H1 (cell line): Measurements from ENCODE around the gene SPSB2. TPM values are rescaled to one million over a fixed set of nuclear protein-coding genes. Genes with fewer than 3 reads are reported as not detected.

Experiments
- CTCF ChIA-PET: fragments of 300-600 bp; sonication (Branson Sonifier 250); formaldehyde crosslinking; loops from one replicate; lab custom pipeline; 2021; ENCODE audit not compliant: partially characterized antibody; lab: Charles Lee
- POLR2A ChIA-PET: fragments of 300-600 bp; sonication (Branson Sonifier 250); formaldehyde crosslinking; loops from one replicate; lab custom pipeline; 2021; ENCODE audit warnings: inconsistent platforms; ENCODE audit not compliant: partially characterized antibody; lab: Charles Lee
- DNase-seq, 2 experiments: peaks; one replicate each; pipeline versions ENCODE4 v3.0.0 to v3.0.0-alpha.2; 2010 to 2022; ENCODE audit warnings: low spot score in 2 of 2, low read depth in 1 of 2, mixed read lengths in 1 of 2
- FAIRE-seq: peaks from 2 replicates; lab custom pipeline; 2011; peaks lifted over from hg19 to GRCh38; lab: Jason Lieb, UNC
- H2AFZ ChIP-seq: 2 replicates; pipeline ENCODE4 v1.8.1; 2012; ENCODE audit warnings: low read length, inconsistent platforms
- H2AK5ac ChIP-seq: 2 replicates; pipeline ENCODE4 v1.6.1; 2013; ENCODE audit warnings: low read depth, low read length
- H2BK120ac ChIP-seq: replicated peaks from 2 replicates; pipeline ENCODE3; 2013; ENCODE audit warnings: low read depth, low read length, inconsistent platforms
- H2BK12ac ChIP-seq: 2 replicates; pipeline ENCODE4 v1.6.1; 2013; ENCODE audit warnings: low read depth, low read length
- H2BK15ac ChIP-seq: 2 replicates; pipeline ENCODE4 v1.6.1; 2013; ENCODE audit warnings: low read length
- H2BK20ac ChIP-seq: 2 replicates; pipeline ENCODE4 v1.6.1; 2013; ENCODE audit warnings: low read length
- H2BK5ac ChIP-seq: 2 replicates; pipeline ENCODE4 v1.6.1; 2013; ENCODE audit warnings: low read depth, low read length
- H3K14ac ChIP-seq: 2 replicates; pipeline ENCODE4 v1.6.1; 2013; ENCODE audit warnings: inconsistent platforms; ENCODE audit not compliant: insufficient read length
- H3K18ac ChIP-seq: 2 replicates; pipeline ENCODE4 v1.6.1; 2013; ENCODE audit warnings: low read length; ENCODE audit errors: extremely low read depth
- H3K23ac ChIP-seq: 2 replicates; pipeline ENCODE4 v1.6.1; 2013; ENCODE audit warnings: inconsistent platforms; ENCODE audit not compliant: insufficient read length
- H3K23me2 ChIP-seq: 2 replicates; pipeline ENCODE4 v1.6.1; 2013; ENCODE audit warnings: low read depth, low read length
- H3K27ac ChIP-seq: 2 replicates; pipeline ENCODE4 v1.6.1; 2011; ENCODE audit warnings: low read depth, low read length, inconsistent platforms
- H3K27me3 ChIP-seq, 4 experiments: replicated peaks in 1 of 4; 1 replicate in 1 of 4; 2 replicates in 3 of 4; pipeline versions ENCODE4 v1.6.1 to v1.8.1; 2011 to 2013; ENCODE audit warnings: low read length in 3 of 4, mild to moderate bottlenecking in 3 of 4, inconsistent platforms in 2 of 4, mixed read lengths in 2 of 4, moderate library complexity in 1 of 4; ENCODE audit not compliant: control insufficient read depth in 3 of 4, insufficient read depth in 3 of 4; ENCODE audit errors: extremely low read depth in 1 of 4
- H3K36me3 ChIP-seq, 4 experiments: 2 replicates each; pipeline versions ENCODE4 v1.6.1 to v1.8.1; 2011 to 2013; ENCODE audit warnings: mild to moderate bottlenecking in 4 of 4, low read length in 3 of 4, moderate library complexity in 2 of 4, control low read depth in 1 of 4, inconsistent platforms in 1 of 4; ENCODE audit not compliant: insufficient read depth in 4 of 4, control insufficient read depth in 2 of 4
- H3K4ac ChIP-seq: replicated peaks from 2 replicates; pipeline ENCODE3; 2013; ENCODE audit warnings: low read length, low read depth, mixed read lengths, inconsistent platforms; ENCODE audit not compliant: insufficient read length
- H3K4me1 ChIP-seq, 4 experiments: replicated peaks in 1 of 4; 1 replicate in 1 of 4; 2 replicates in 3 of 4; pipeline versions ENCODE4 v1.6.1 to v1.8.1; 2011 to 2013; ENCODE audit warnings: low read length in 3 of 4, inconsistent platforms in 2 of 4, mixed read lengths in 1 of 4; ENCODE audit not compliant: insufficient read depth in 4 of 4, control insufficient read depth in 3 of 4
- H3K4me2 ChIP-seq, 2 experiments: 2 replicates each; pipeline versions ENCODE4 v1.6.1 to v1.8.1; 2011 to 2013; ENCODE audit warnings: low read depth in 2 of 2, low read length in 2 of 2, control low read depth in 1 of 2, inconsistent platforms in 1 of 2, mild to moderate bottlenecking in 1 of 2; ENCODE audit not compliant: insufficient read depth in 1 of 2
- H3K4me3 ChIP-seq, 4 experiments: fragments of 200-600, 300-600 bp in 1 of 4; sonication (generic), shearing (Covaris generic), sonication (Bioruptor Twin) in 1 of 4; 2 replicates each; pipeline versions ENCODE4 v1.5.1 to v1.8.1; 2011 to 2016; ENCODE audit warnings: low read length in 4 of 4, low read depth in 3 of 4, control low read depth in 2 of 4, inconsistent platforms in 2 of 4, mild to moderate bottlenecking in 2 of 4, mixed read lengths in 1 of 4, moderate library complexity in 1 of 4; ENCODE audit not compliant: insufficient read depth in 2 of 4; ENCODE audit errors: extremely low read depth in 1 of 4
- H3K56ac ChIP-seq: replicated peaks from 2 replicates; pipeline ENCODE3; 2013; ENCODE audit warnings: low read depth, mild to moderate bottlenecking, mixed read lengths, low read length, inconsistent platforms; ENCODE audit not compliant: insufficient read length
- H3K79me1 ChIP-seq: 2 replicates; pipeline ENCODE4 v1.6.1; 2013; ENCODE audit warnings: low read depth, low read length, control low read depth
- H3K79me2 ChIP-seq, 2 experiments: 2 replicates each; pipeline versions ENCODE4 v1.6.1 to v1.8.1; 2012 to 2013; ENCODE audit warnings: low read length in 2 of 2, mild to moderate bottlenecking in 2 of 2, inconsistent platforms in 1 of 2; ENCODE audit not compliant: insufficient read depth in 2 of 2, control insufficient read depth in 1 of 2
- H3K9ac ChIP-seq, 4 experiments: replicated peaks in 1 of 4; 1 replicate in 1 of 4; 2 replicates in 3 of 4; pipeline versions ENCODE4 v1.6.1 to v1.8.1; 2011 to 2013; ENCODE audit warnings: low read depth in 3 of 4, low read length in 3 of 4, control low read depth in 2 of 4, mild to moderate bottlenecking in 2 of 4, moderate library complexity in 2 of 4, inconsistent platforms in 1 of 4; ENCODE audit errors: extremely low read depth in 1 of 4
- H3K9me3 ChIP-seq, 2 experiments: 2 replicates each; pipeline versions ENCODE4 v1.6.1 to v1.8.1; 2012 to 2013; ENCODE audit warnings: mild to moderate bottlenecking in 2 of 2, moderate library complexity in 2 of 2, control low read depth in 1 of 2, inconsistent platforms in 1 of 2, low read depth in 1 of 2, low read length in 1 of 2, mixed read lengths in 1 of 2; ENCODE audit not compliant: insufficient read depth in 2 of 2
- H4K20me1 ChIP-seq, 2 experiments: replicated peaks in 1 of 2; 2 replicates each; pipeline versions ENCODE3 to v1.8.1; 2011 to 2013; ENCODE audit warnings: inconsistent platforms in 2 of 2, low read length in 2 of 2, mild to moderate bottlenecking in 1 of 2; ENCODE audit not compliant: insufficient read depth in 2 of 2, control insufficient read depth in 1 of 2
- H4K5ac ChIP-seq: 2 replicates; pipeline ENCODE4 v1.6.1; 2013; ENCODE audit warnings: low read length, low read depth, mixed read lengths, inconsistent platforms; ENCODE audit not compliant: insufficient read length
- H4K8ac ChIP-seq: 2 replicates; pipeline ENCODE4 v1.8.0; 2013; ENCODE audit warnings: mild to moderate bottlenecking, moderate library complexity, low read length, inconsistent platforms; ENCODE audit not compliant: insufficient read depth; ENCODE audit errors: extremely low read depth
- H4K91ac ChIP-seq: replicated peaks from 2 replicates; pipeline ENCODE3; 2013; ENCODE audit warnings: low read length, mixed read lengths, inconsistent platforms; ENCODE audit not compliant: insufficient read length
- BRCA1 ChIP-seq: IDR thresholded peaks from 2 replicates; pipeline ENCODE4 v1.6.1; 2012; ENCODE audit warnings: low read depth, low read length, improper control_type of control experiment
- CBX5 ChIP-seq: fragments of 300-800, 300-1000 bp; sonication (generic); IDR thresholded peaks from 2 replicates; pipeline ENCODE4 v1.7.1; 2016; ENCODE audit warnings: antibody characterized with exemption, low read length, low read depth
- CHD2 ChIP-seq: IDR thresholded peaks from 2 replicates; pipeline ENCODE4 v1.6.1; 2012; ENCODE audit warnings: low read length, improper control_type of control experiment
- CREB1 ChIP-seq: IDR thresholded peaks from 2 replicates; pipeline ENCODE4 v1.6.1; 2012; ENCODE audit warnings: inconsistent platforms
- HDAC2 ChIP-seq, 2 experiments: fragments of 300-600 bp in 1 of 2; sonication (generic) in 1 of 2; IDR thresholded peaks; 2 replicates each; pipeline ENCODE4 v1.6.1; 2011 to 2012; ENCODE audit warnings: low read depth in 2 of 2, low read length in 2 of 2, mild to moderate bottlenecking in 2 of 2, moderate library complexity in 2 of 2, borderline replicate concordance in 1 of 2, inconsistent platforms in 1 of 2
- KDM4A ChIP-seq: IDR thresholded peaks from one replicate; pipeline ENCODE4 v1.7.1; 2012; ENCODE audit warnings: low read depth, mild to moderate bottlenecking, moderate library complexity, low read length, inconsistent platforms; ENCODE audit not compliant: severe bottlenecking
- MAFK ChIP-seq: IDR thresholded peaks from 2 replicates; pipeline ENCODE4 v1.6.1; 2012; ENCODE audit warnings: low read depth, mild to moderate bottlenecking, improper control_type of control experiment, low read length
- MAX ChIP-seq: IDR thresholded peaks from 2 replicates; pipeline ENCODE4 v1.6.1; 2012; ENCODE audit warnings: inconsistent platforms
- POLR2AphosphoS5 ChIP-seq: IDR thresholded peaks from 2 replicates; pipeline ENCODE4 v1.6.1; 2011; ENCODE audit warnings: low read depth, low read length
- RAD21 ChIP-seq, 2 experiments: IDR thresholded peaks in 1 of 2; conservative IDR thresholded peaks in 1 of 2; 2 replicates each; pipeline ENCODE4 v1.6.1; 2011; ENCODE audit warnings: low read depth in 2 of 2, low read length in 2 of 2, improper control_type of control experiment in 1 of 2, inconsistent platforms in 1 of 2, mild to moderate bottlenecking in 1 of 2, moderate library complexity in 1 of 2
- SIRT6 ChIP-seq: IDR thresholded peaks from one replicate; pipeline ENCODE4 v1.7.1; 2012; ENCODE audit warnings: low read length, inconsistent platforms
- TEAD4 ChIP-seq: IDR thresholded peaks from 2 replicates; pipeline ENCODE4 v1.6.1; 2012; ENCODE audit warnings: low read depth, low read length, inconsistent platforms, mixed read lengths
- WGBS, 2 experiments: shearing (Covaris generic) in 1 of 2; methylation state at CpG; one replicate each; pipeline versions ENCODE4 v1.1.6 to v1.1.7; 2013 to 2015; ENCODE audit warnings: low lambda C conversion rate in 2 of 2, mixed read lengths in 2 of 2, inconsistent platforms in 1 of 2, low coverage in 1 of 2, missing lambda C conversion rate in 1 of 2; ENCODE audit not compliant: insufficient replicate concordance in 2 of 2, insufficient coverage in 1 of 2, insufficient read length in 1 of 2; ENCODE audit errors: extremely low coverage in 1 of 2, missing lambda C conversion rate in 1 of 2; 5-methylcytosine and 5-hydroxymethylcytosine counted together
- polyA plus RNA-seq, 7 experiments: library from polyadenylated mRNA; depleted of rRNA in 3 of 7; stranded (reverse) in 5 of 7; unstranded in 2 of 7; fragments of >200 nt in 5 of 7; fragments of 200-250 nt in 2 of 7; gene quantifications; 1 replicate in 5 of 7; 2 replicates in 1 of 7; 4 replicates in 1 of 7; pipeline versions ENCODE4 v1.2.1 to v1.2.3, GENCODE V29; 2011 to 2013; ENCODE audit warnings: missing spikeins in 2 of 7, mixed read lengths in 2 of 7
- total RNA-seq: library from RNA; stranded (reverse); fragmentation: NEBNext Ultra II Directional; extraction: Animal tissue kit (Norgen Biotek cat#: 25700); gene quantifications from 2 replicates; pipeline ENCODE4 v1.2.1, GENCODE V29; 2021

SPSB2 gene
- total and polyA plus RNA-seq, 2 of the 8 experiments (the other 6 are each of a cell fraction or from before 2014, with no cell fraction given) = 13.0 to 23.2 TPM

DNA sequence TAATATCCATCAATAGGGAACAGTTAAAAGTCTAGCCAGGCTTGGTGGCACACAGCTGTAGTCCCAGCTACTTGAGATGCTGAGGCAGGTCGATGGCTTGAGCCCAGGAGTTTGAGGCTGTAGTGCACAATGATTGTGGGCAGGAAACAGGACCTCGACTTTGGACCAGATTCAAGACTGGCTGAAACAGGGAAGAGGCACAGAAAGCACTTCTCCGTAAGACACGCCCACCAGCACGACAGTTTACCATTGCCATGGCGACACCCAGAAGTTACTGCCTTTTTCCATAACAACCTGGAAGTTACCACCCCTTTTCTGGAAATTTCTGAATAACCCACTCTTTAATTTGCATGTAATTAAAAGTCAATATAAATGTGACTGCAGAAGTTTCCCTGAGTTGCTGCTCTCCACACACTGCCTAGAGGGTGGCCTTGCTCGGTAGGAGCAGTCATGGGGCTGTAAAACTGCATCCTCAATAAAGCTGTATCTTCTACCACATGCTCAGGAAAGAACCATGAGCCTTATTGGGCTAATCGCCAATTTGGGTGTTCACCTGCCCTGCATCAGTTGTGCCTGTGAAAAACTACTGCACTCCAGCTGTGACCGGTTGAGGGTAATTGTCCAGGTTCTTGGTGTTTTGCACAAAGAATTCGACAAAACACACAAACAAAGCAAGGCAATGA is 26.9 kb upstream of the SPSB2 start:
- H3K23ac ChIP-seq = no peak overlapping the region
- peak overlapping the region; percentile 42; the same call in 1 of the 2 replicates for H2AK5ac ChIP-seq
- H3K14ac ChIP-seq = no peak overlapping the region
- H3K27ac ChIP-seq = 0 out of 2 replicates have a peak overlapping the region, but pooled peaks have one; percentile 43
- H2BK15ac ChIP-seq = 0 out of 2 replicates have a peak overlapping the region, but pooled peaks have one; percentile 63
- H3K79me2 ChIP-seq = no peaks in the 10 kb centered on the region
- no peaks in the 10 kb centered on the region for H3K79me1 ChIP-seq
- H2BK120ac ChIP-seq = no peak overlapping the region
- H3K4me1 ChIP-seq = peaks cover 0 to 8% (median 6%) of the 10 kb centered on the region in 4 experiments; a peak in 5 of 7 replicates
- H2BK12ac ChIP-seq = no peak overlapping the region
- H4K5ac ChIP-seq = no peak overlapping the region
- no peak overlapping the region for H3K4me2 ChIP-seq
- WGBS, 2 experiments = 84% methylated on average over 10 of the region's 10 CpGs; no CpG with 5 or more reads in 1 of the 2 experiments
- DNase-seq (no peak), FAIRE-seq (no peak)
- no peak overlapping the region for H4K91ac ChIP-seq
- H3K27me3 ChIP-seq = no peaks in the 10 kb centered on the region
- no peak overlapping the region for H2AFZ ChIP-seq
- H3K56ac ChIP-seq = no peak overlapping the region
- H2BK5ac ChIP-seq = no peak overlapping the region
- H3K36me3 ChIP-seq = no peaks in the 10 kb centered on the region
- no peak overlapping the region for H2BK20ac ChIP-seq
- H3K4ac ChIP-seq = no peak overlapping the region
- H3K9me3 ChIP-seq = no peaks in the 10 kb centered on the region
- no peaks in the 10 kb centered on the region for H4K20me1 ChIP-seq
- ChIA-PET POLR2A (interaction anchor here (0.6 to 3.4 kb wide), 7 partner anchors 8 to 57 kb away, joined by 3 to 22 read pairs (median 4); partner anchors contain the start of genes C12orf57 and RNU7-1), CTCF (interaction anchor here (0.8 to 13.0 kb wide), 6 partner anchors 8 to 38 kb away, joined by 3 to 74 read pairs (median 11); partner anchors contain the start of genes ENO2, SPSB2 and TPI1)
- no peak overlapping the region for H3K4me3 ChIP-seq
- H3K18ac ChIP-seq = no peak overlapping the region
- no peak overlapping the region; a peak in 1 of 7 replicates for H3K9ac ChIP-seq
- no peak overlapping the region for H4K8ac ChIP-seq
- peaks cover 2% of the 10 kb centered on the region; the same call in 1 of the 2 replicates for H3K23me2 ChIP-seq
- TF ChIP-seq MAX (no peak), CREB1 (no peak), BRCA1 (no peak), TEAD4 (no peak), SIRT6 (no peak), RAD21 (IDR thresholded peaks at IDR 0.05 in 1 of 2, conservative IDR thresholded peaks at IDR 0.05 in 1 of 2; ENCODE audit: low read depth in 2 of 2, low read length in 2 of 2) (no peak), CHD2 (no peak), HDAC2 (IDR thresholded peaks at IDR 0.05; ENCODE audit: borderline replicate concordance in 1 of 2, low read depth in 2 of 2, low read length in 2 of 2) (no peak), KDM4A (no peak), MAFK (no peak), CBX5 (no peak), POLR2AphosphoS5 (no peak)
